Activated CD8-positive, alpha-beta memory T cell treated with anti-CD3 and anti-CD28 coated beads, Interleukin-2, amount 50 U/mL, for 24 hours (primary cell): ENCODE measurements around the gene MCTP1.
"Not testable (repeated sequence)": the region's sequence is repeated elsewhere in the genome, so short reads cannot be mapped to it uniquely, and the experiment has no call there.

Experiments
- DNase-seq: peaks from one replicate; pipeline ENCODE4 v3.0.0-alpha.2; 2020; ENCODE audit errors: extremely low read depth

Gene MCTP1

GRCh38 chr5:95252801-95253200 is 32.1 kb downstream of the MCTP1 start:
- DNase-seq: no peak

DNA sequence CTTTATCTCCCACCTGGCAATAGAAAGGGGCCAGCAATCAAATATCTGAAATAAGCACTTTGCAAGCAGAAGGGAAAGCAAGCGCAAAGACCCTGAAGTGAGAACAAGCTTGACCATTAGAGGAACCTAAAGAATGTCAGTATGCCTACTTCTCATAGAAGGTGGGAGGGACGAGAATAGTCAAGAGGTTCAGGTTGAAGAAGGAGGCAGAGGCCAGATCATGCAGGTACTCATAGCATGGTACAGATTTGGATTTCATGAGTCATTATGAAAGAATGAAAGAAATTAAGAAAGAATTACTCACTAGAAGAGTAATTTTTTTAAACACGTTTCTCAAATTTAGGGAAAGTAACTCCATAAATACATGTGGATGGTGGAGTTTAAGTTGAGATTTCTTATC is 33.7 kb downstream of the MCTP1 start:
- DNase-seq: no peak

- no peak for DNase-seq
Measured at GRCh38 chr5:95244479-95244878, 40.4 kb downstream of the MCTP1 start.

- DNase-seq: no peak
Measured at GRCh38 chr5:95241635-95242034, 43.3 kb downstream of the MCTP1 start.

DNA sequence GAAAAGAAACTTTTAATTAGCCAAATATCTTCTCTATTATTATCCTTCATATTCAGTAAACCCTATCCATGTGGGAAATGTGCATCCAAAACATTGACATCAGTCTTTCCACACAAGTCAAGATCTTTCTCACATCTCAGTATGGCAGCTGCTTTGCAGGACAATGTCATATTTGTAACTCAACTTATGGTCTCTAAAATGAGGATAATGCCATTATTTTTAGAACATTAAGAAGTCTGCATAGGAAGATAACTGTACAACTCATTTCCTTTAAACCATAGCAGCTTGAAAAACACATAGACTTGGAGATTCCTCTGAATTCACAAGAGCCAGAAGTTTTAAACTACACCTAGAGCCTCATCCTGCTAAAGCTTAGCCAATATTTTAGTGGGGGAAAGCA is 43.7 kb downstream of the MCTP1 start:
- DNase-seq: no peak

DNA sequence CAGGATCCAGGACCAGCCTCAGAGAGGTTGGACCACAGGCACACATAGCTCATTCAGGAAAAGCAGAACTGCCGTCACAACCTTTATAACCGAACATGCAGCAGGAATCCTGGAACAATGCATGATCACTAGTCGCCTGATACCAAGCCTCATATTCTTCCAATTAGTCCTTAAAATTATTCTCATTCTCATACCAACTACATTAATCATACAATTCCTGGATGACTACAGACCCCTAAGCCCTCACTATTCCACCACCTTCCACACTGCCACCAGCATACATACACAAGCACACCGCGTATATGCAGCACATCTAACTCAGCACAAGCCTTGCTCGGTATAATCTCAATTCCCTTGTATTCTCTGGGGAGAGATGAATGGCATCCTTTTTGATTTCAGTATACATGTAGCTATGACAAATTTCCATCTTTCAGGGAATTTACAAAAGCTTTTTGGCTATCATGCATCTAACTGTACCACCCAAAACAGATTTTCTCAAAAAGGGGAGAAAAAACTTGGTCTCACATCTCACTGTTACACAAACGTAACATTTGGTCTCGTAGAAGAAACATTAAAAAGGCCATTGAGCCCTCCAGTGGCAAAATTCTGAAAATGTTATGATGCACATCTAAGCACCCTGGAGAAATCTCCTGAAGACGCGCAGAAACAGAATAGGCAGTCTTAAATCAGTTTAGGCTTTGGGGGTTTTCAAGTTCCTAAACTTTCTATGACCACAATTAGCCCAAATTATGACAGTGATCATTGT is 46.2 kb downstream of the MCTP1 start:
- DNase-seq: no peak

GRCh38 chr5:95237324-95237723 is 47.6 kb downstream of the MCTP1 start:
- no peak for DNase-seq

GRCh38 chr5:95235439-95235982 is 49.4 kb downstream of the MCTP1 start:
- no peak for DNase-seq

- DNase-seq: no peak
Measured at GRCh38 chr5:95229646-95230045, 55.2 kb downstream of the MCTP1 start.

DNA sequence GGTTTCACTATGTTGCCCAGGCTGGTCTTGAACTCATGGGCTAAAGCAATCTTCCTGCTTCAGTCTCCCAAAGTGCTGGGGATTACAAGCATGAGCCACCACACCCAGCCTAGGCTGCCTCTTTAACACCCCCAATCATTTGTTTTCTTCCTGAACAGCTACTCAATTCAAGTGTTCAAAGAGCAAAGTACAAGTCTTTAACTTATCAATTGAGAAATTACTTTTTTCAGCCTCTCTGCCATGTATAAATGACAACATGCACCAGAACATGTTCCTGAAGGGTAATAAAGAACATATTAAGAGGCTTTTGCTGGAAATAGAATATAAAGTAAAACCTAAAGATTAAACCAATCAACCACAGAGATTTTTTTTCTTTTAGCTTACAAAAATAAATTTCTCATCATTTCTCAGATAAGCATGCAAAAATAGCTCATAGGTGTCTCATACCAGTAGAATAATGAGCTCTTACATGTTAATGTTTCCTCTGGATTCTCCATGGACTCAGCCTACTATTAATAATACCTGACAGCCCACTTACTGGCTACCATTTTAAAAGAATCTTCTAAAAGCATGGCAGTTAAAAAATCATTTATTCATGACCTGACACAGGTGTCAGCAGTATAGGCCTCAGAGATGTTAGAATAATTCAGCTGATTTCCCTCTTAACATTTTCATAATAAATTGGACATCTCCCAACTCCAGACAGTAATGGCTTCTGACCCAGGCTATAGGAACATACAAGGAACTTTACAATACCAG is 60.0 kb downstream of the MCTP1 start:
- DNase-seq: no peak

DNA sequence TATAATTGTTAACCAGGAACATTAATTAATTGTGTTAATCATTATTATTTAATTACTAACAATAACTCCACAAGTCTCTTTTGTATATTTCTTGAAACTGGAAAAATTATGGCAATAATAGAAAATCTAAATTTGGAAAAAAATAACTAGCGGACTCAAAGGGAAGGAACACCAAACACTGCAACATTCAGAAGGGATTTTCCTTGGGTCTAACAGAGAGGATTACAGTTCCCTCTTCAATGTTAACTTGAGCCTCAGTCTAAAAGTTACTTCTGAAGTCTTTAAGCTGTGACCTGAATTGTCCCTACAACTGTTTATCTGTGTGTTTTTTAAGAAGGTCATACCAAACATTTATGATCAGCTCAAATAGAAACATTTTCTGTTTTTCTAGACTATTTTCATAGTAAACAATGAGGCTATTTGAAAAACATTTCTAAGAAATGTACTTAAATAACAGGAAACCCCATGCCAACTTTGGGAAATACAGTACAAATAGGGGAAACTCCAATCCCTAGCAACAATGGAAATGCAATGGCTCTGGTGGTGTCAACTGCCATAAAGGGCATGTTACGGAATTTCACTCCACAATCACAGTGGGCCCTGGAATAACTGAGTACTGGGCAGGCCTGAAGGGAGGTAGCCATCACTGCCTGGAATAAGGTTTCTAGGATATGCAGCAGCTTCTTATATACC is 61.2 kb downstream of the MCTP1 start:
- DNase-seq: no peak

GRCh38 chr5:95222836-95223235 is 62.1 kb downstream of the MCTP1 start:
- DNase-seq: no peak

GRCh38 chr5:95221234-95221633 is 63.7 kb downstream of the MCTP1 start:
- no peak for DNase-seq

- DNase-seq: no peak
Measured at GRCh38 chr5:95220381-95220780, 64.5 kb downstream of the MCTP1 start.

DNA sequence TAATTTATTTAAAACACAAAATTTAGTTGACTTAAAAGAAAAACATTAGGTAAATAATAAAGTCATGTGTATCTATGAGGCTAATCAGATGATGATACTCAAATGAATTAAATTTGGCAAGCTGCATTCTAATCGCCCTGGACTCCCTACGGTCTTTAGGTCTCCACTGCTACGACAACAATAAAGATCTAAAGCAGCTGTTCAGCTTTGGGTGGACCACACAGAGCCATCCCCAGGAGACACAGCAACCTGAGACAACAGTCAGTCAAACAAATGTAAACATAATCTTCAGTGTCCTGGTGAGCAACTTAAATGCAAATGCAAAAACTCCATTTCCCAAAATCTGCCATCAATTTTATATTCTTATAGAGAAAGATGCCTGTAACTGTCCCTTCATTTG is 65.5 kb downstream of the MCTP1 start:
- no peak for DNase-seq

GRCh38 chr5:95217881-95218280 is 67.0 kb downstream of the MCTP1 start:
- DNase-seq: no peak

- no peak for DNase-seq
Measured at GRCh38 chr5:95217351-95217750, 67.5 kb downstream of the MCTP1 start.

DNA sequence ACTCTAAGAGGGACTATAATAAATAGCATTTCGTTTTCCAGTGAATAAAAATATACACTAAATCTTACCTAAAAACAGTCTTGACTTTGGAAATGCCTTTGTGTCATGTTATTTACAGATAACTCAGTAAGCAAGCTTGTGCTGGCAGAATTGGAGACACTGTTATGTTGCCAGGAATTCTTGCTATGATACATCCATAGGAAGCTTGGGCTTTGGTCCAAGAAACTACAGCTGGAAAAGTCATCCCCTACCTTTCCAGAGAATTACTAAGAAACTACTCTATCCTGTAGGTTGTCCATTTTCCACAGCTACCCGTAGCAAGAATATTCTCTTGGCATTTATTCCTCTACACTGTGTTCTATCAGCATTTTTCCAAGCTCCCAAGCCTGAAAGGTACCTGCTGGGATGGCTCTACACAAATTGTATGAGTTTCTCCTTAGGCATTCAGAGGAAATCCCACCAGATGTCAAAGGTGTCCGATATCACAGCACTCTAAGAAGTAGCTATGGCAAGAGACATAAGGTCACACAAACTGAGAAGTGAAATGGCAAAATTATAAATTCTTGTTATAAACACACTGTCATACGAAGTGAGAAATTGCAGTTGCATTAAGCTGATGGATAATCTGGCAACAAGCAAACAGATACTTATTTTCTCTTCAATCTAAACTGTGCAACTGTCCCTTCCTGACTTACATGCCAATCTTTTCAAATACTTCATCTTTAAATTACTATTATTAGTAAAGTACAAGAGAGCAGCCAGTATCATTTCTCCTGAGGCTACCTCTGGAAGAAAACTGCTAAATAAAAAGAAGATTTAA is 68.5 kb downstream of the MCTP1 start:
- no peak for DNase-seq

DNA sequence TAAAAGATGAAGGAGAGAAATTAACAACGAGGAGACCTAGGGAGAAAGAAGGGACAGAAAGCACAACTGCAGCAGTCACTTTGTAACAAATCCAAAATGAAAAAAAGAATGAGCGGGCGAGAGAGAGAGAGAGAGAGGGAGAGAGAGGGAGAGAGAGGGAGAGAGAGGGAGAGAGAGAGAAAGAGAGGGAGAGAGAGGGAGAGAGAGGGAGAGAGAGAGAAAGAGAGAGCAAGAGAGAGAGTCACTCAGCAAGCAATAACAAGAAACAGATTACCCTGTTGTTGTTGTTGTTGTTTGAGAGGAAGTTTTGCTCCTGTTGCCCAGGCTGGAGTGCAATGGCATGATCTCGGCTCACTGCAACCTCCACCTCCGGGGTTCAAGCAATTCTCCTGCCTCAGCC is 77.1 kb downstream of the MCTP1 start:
- DNase-seq: not testable (repeated sequence)

DNA sequence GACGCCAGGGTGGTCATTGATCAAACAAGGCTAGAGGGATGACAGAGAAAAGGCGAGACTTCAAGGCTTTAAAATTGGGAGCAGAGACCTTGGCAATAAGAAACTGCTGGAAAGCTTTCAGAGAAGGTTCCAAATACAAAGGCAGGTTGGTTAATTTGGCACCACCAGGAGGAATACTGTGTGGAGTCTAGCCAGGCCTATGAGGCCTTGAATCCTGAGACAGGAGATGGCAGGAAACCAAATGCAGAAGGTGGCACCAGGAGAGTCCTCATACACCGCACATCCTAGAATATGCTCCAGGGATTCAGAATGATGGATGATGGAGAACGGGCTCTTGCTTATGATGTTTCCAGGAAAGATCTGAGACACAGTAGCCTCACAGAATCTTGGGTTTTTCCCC is 90.0 kb downstream of the MCTP1 start:
- DNase-seq: no peak

GRCh38 chr5:95191330-95191729 is 93.6 kb downstream of the MCTP1 start:
- DNase-seq: no peak

DNA sequence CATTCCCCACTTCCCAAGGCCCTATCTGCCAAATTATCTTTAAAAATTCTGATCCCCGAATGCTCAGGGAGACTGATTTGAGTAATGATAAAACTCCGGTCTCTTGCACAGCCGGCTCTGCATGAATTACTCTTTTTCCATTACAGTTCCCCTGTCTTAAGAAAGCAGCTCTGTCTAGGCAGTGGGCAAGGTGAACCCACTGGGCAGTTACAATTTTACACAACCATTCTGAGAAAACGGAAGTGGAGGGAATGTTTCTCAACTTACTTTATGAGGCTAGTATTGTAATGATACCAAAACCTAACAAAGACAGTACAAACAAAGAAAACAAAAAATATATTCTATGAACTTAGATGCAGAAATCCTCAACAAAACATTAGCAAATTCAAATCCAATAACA is 100.0 kb downstream of the MCTP1 start:
- no peak for DNase-seq
